ENCODE results near the gene ARHGAP8.

The ARHGAP8 gene

GRCh38 chr22:44865193-44866057 lies 113.0 kb downstream of the ARHGAP8 start:
- no peak for DNase-seq

GRCh38 chr22:44869196-44869595 lies 116.8 kb downstream of the ARHGAP8 start:
- DNase-seq, result no peak

- DNase-seq, result no peak
Observed at GRCh38 chr22:44870021-44870420, 117.6 kb downstream of the ARHGAP8 start.

- DNase-seq, result no peak
Observed at GRCh38 chr22:44871782-44872181, 119.4 kb downstream of the ARHGAP8 start.

GRCh38 chr22:44876921-44877320 lies 124.5 kb downstream of the ARHGAP8 start:
- no peak for DNase-seq

- DNase-seq, result no peak
Observed at GRCh38 chr22:44878483-44879300, 126.3 kb downstream of the ARHGAP8 start.

GRCh38 chr22:44879301-44879680 lies 126.9 kb downstream of the ARHGAP8 start:
- DNase-seq, result no peak

- no peak for DNase-seq
Observed at GRCh38 chr22:44880610-44881290, 128.4 kb downstream of the ARHGAP8 start.

GRCh38 chr22:44881624-44882023 lies 129.2 kb downstream of the ARHGAP8 start:
- DNase-seq, result no peak

- no peak for DNase-seq
Observed at GRCh38 chr22:44882226-44882905, 130.0 kb downstream of the ARHGAP8 start.

GRCh38 chr22:44883011-44883421 lies 130.6 kb downstream of the ARHGAP8 start:
- no peak for DNase-seq

- no peak for DNase-seq
Observed at GRCh38 chr22:44884562-44884961, 132.2 kb downstream of the ARHGAP8 start.

- no peak for DNase-seq
Observed at GRCh38 chr22:44884968-44885805, 132.8 kb downstream of the ARHGAP8 start.

GRCh38 chr22:44885806-44886360 lies 133.5 kb downstream of the ARHGAP8 start:
- no peak for DNase-seq

- DNase-seq, result no peak
Observed at GRCh38 chr22:44887941-44888366, 135.6 kb downstream of the ARHGAP8 start.

GRCh38 chr22:44888491-44889254 lies 136.3 kb downstream of the ARHGAP8 start:
- DNase-seq, result no peak

GRCh38 chr22:44889255-44889878 lies 137.0 kb downstream of the ARHGAP8 start:
- DNase-seq, result no peak

- DNase-seq, result no peak
Observed at GRCh38 chr22:44890416-44891292, 138.3 kb downstream of the ARHGAP8 start.

- no peak for DNase-seq
Observed at GRCh38 chr22:44891293-44891747, 138.9 kb downstream of the ARHGAP8 start.

Measured in CD4-positive, alpha-beta T cell treated with Interleukin-17A for 1 hour (primary cell).